GM12801 (cell line): ENCODE results near the gene TUBB8.

Experiments
- CTCF ChIP-seq: IDR thresholded peaks from one replicate; pipeline ENCODE4 v1.5.1; 2011; ENCODE audit warnings: control low read depth; ENCODE audit not compliant: insufficient read length; ENCODE audit errors: extremely low read depth

The TUBB8 gene

DNA sequence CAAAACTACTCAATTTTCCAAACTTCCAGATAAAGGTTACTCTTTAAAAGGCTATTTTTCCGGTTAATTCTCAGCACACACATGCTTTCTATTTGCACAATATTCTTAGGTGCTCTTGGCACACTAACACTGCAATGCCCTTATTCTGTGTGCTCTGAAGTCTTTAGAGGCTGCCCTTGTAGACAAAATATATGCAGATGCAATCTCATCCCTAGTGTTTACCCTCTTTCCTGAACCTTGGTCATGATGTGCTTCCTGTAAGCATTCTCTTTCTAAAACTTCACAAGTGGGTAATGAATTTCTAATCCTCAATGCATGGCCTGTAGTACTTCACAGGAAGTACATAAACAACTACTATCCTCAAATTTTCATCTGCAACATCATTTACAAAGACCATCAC is 41.1 kb upstream of the TUBB8 start:
- TF ChIP-seq CTCF: no peak

GRCh38 chr10:89248-89647 is 40.2 kb upstream of the TUBB8 start:
- no peak for TF ChIP-seq CTCF

DNA sequence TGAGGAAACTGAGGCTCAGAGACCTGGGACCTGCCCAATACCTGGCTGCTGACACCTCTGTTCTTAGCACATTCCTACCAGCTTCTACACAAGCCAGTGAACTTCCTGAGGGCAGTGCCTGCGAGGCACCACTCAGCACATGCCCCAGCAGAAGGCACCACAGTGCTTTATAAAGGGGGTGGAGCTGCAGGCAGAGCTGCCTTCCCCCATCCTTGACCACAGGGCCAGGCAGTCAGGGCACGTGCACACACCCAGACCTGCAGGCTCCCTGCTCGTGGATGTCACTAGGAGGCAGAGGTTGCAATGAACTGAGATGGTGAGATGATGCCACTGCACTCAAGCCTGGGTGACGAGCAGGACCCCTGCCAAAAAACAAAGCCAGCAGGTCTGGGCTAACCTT is 39.2 kb upstream of the TUBB8 start:
- no peak for TF ChIP-seq CTCF

GRCh38 chr10:87177-88080 is 38.3 kb upstream of the TUBB8 start:
- no peak for TF ChIP-seq CTCF

DNA sequence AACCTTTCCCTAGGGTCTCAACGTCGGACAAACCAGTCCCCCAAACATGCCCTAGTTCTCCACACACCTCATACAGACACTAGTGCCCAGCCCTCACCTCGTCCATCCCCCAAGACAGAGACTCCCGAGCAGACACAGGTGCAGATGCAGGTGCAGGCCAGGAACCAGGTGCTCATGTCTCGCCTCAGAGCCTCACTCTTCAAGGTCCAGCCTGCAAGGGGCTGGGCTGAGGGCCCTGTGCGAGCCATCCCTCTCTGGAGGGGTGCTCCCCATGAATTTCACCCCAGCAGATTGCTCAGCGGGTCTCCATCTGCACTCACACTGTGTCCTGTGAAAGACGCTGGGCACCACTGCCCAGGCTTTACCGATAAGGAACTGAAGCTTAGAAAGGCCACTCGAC is 36.9 kb upstream of the TUBB8 start:
- TF ChIP-seq CTCF: no peak

DNA sequence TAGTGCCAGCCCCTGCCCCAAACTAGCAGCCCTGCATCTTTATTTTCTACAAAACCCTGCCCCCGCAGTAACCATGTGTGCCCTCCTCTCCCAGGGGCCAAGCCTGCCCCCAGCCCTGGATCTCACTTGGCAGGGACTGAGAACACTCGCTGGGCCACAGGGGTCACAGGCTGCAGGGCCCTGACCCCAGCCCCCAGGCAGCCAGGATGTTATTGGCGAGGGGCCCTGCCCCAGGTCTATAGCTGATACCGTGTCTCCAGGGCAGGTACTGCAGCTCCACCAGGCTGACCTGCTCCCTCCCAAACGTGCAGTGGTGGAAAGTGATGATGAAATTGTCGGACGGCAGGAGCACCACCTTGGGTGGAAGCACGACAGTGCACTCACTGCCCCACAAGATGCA is 35.9 kb upstream of the TUBB8 start:
- TF ChIP-seq CTCF: no peak

GRCh38 chr10:83930-84530 is 34.9 kb upstream of the TUBB8 start:
- TF ChIP-seq CTCF: no peak
